GM18867 (cell line): Measurements from ENCODE around the gene CLEC2A.
"Not testable (repeated sequence)": the region's sequence is repeated elsewhere in the genome, so short reads cannot be mapped to it uniquely, and the experiment has no call there.

Experiments
- ATAC-seq: cut with Tn5 transposase; IDR thresholded peaks from one replicate; pipeline ENCODE4 v1.9.1; 2021; ENCODE audit warnings: mild to moderate bottlenecking, moderate library complexity; ENCODE audit not compliant: unreplicated experiment

The CLEC2A gene

GRCh38 chr12:9888665-9889273, 43.4 kb downstream of the CLEC2A start:
- no peak for ATAC-seq

DNA sequence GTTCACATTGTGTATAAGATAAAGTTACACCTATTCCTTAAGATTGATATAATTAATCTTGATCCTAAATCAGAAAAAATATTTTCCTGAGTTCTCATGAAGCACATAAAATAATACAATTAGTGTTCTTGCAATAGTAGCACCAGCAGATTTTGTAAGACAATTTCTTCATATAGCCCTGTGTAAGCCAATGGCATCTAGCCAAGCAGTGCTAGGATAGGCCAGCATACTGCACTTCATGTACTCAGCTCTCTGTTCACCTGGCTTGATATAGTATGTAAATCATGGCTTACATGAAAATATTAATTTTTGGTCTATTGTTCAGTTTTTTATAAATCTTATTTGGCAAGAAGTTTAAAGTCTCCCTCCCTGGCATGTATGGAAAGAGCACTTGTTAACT, 49.0 kb downstream of the CLEC2A start:
- no peak for ATAC-seq

- ATAC-seq: no peak
Measured at GRCh38 chr12:9881988-9882387, 50.2 kb downstream of the CLEC2A start.

- no peak for ATAC-seq
Measured at GRCh38 chr12:9881246-9881645, 50.9 kb downstream of the CLEC2A start, which contains the start of gene KLRF2. Gene KLRF2 (plus strand): TSS chr12:9881489. CDS start chr12:9881596, 107 bp downstream.

GRCh38 chr12:9880532-9881078, 51.6 kb downstream of the CLEC2A start:
- no peak for ATAC-seq

GRCh38 chr12:9876120-9876519, 56.0 kb downstream of the CLEC2A start:
- ATAC-seq: not testable (repeated sequence)

DNA sequence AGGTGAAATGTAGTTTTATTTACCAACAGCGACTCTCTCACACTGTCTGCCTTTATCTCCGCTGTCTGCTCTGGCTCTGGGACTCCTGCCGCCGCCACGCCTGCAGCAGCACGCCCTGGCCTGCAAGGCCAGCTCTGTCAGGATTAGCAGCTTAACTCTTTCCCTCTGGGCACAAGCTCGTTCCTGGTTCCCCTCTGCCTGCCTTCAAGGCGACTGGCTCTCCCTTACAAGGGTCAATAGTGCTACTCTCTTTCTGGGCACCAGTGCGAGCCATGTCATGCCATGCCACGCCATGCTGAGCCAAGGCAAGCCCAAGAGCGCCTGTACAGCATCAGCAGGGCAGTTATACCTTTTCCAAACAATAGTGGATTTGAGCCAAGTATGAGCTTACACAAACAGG, 59.4 kb downstream of the CLEC2A start:
- ATAC-seq: no peak

- ATAC-seq: no peak
Measured at GRCh38 chr12:9872162-9872561, 60.0 kb downstream of the CLEC2A start.

DNA sequence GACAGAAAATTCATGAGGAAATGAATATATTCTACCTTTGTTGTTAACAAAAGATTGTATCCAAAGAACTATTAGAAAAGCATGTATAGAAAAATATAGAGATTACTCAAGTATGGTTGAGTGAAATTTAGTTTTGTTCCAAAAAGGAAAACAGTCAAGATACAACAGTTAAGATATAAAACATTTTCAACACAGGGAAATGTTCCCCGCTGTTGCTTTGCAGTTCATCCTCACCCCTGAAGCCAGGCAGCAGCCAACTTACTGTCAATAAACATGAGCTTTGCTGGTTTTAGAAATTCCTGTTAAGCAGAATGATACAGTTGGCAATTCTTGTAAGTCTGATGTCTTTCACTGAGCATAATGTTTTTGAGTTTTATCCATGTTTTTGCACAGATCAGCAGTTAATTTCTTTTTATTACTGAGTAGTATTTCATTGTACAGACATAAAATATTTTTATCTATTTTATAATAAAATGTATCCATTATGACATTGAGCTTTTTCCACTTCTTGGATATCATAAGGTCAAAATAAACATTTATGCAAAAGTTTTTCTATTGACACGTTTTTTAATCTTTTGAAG, 61.8 kb downstream of the CLEC2A start:
- ATAC-seq: no peak

DNA sequence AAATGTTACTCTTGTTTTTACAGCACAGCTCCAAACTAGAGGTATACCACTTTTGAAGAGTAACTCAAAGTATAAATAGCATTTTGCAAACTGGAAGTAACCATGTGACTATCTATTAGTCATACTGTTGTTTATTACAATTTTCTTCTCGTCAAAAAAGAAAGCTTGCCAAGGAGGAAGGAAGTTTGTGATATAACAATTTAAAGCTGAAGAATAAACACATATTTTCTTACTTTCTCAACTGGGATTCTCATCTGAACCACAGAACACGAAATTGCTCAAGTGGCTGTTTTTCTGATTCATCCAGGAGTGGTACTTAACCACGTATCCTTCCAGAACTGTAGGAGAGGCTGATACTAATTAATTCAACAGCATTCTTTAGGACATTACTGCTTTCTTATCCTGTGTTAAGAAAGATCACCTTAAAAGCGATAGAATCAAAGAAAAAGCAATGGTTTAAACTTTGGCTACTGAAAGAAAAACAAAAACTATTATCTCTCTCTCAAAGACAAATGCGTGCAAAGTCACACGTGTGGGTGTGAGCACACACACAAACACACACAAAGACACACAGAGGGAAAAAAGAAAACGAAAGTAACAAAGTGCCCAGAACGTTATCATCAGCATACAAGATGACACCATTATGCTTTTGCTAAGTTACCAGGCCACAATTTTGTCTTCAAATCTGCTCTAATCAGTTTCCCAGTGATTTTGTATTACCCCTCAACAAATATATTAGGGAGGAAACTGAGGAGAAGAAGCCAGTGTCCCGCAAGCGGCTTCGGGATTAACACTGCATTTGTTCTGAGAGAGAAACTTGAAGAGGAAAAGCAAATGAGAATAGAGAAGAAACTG, 62.6 kb downstream of the CLEC2A start, which contains the start of gene CLEC2B:
Gene CLEC2B, minus strand, starts transcription at position 48 of the 855 bp plus-strand sequence.
- ATAC-seq: peak; percentile 49

- no peak for ATAC-seq
Measured at GRCh38 chr12:9868951-9869306, 63.2 kb downstream of the CLEC2A start.

DNA sequence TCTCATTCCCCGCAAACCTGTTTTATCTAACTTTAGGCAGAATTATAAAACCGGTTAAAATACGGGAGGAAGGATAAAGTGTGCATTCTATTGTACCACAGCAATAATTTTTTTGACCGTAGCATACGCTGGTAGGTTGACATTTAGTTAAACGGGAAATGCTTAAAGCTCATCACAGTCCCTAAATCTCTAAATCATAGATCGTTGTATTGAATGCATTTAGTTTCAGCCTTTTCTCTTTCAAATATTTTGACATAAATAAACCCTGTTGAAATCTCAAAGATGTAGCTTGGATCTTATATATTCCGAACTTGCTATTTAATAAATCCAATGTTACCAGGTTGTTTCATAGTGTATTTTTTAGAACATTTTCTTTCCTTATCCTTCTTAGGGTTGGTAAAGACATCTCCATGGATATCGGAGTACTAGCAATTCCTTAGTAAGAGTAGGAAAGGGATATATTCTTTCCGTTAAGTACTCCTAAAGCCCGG, 63.8 kb downstream of the CLEC2A start:
- no peak for ATAC-seq

DNA sequence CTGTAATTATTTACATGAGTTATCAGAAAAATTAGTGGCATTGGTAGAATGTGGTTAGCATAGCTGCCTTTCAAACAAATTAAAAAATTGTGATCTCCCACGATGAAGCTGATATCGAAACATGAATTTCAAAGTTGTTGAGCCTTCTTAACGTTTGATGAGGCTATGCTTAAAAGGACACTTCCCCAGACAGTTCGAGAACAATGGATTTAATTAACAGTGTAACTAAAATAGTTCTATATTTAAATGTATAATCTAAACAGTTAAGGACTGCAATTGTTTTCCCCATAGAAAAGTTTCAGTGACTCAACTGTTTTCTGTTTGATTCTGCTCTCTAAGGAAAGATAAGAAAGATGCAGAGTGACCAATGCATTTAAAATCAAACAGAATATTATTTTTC, 64.6 kb downstream of the CLEC2A start:
- ATAC-seq: no peak

DNA sequence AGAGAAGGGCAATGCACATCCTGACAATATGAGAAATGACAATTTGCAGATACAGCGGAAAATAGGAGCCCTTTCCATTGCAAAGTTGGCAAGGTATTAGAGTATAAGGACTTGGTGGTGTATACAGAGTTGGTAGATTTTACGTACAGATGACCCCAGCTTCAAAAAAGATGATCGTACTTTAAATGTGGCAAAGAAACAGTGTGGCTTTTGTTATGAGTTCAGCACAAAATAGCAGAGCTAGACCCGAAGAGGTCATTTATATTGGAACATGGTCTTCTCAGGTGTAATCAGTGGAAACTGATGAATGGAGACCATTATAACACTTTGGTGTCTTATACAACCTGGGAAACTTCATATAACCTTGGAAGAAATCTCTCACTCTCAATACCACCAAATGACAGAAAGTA, 65.3 kb downstream of the CLEC2A start:
- ATAC-seq: no peak

DNA sequence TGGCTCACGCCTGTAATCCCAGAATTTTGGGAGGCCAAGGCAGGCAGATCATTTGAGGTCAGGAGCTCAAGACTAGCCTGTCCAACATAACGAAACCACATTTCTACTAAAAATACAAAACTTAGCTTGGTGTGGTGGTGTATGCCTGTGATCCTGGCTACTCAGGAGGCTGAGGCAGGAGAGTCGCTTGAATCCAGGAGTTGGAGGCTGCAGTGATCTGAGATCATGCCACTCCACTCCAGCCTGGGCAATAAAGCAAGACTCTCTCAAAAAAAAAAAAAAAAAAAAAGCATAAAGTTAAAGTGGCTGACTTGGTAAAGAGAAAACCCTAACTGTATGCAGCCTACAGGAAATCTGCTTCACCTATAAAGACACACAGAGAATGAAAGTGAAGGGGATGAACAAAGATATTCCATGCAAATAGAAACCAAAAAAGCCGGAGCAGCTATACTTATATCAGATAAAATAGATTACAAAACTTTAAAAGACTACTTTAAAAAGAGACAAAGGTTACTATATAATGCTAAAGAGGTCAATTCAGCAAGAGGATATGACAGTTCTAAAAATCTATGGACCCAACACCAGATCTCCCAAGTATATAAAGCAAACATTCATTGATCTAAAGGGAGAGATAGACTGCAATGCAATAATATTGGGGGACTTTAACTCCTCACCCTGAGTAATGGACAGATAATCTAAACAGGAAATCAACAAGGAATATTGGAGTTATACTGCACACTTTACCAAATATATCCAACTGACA, 67.1 kb downstream of the CLEC2A start:
- ATAC-seq: no peak
